ENCODE results near the gene VWA3A.
"Not testable (repeated sequence)": the region's sequence is repeated elsewhere in the genome, so short reads cannot be mapped to it uniquely, and the experiment has no call there.

VWA3A gene

DNA sequence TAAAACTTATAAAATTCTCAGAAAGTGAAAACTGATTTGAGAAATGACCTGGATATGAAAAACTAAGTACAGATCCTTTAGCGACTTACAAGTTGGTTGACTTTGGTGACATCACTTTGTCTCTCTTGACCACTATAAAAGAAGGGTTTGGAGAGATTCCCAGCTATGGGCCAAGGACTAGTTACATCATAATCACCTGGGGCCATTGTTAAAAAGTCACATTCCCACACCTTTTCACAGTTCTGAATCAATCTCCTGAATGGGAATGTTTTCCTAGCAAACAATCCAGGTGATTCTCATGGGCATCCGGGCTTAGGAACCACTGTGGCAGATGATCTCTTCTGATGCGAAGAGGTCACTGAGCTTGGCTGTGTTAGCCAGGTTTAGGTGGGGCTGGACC lies 620 bp upstream of the VWA3A start:
- Histone ChIP-seq H3K4me1 (ENCODE audit: control insufficient read depth, insufficient read depth, low read length) (peaks cover 19% of the 10 kb centered on the region), H3K9ac (ENCODE audit: low read length) (no peak overlapping the region), H3K9me3 (ENCODE audit: control insufficient read depth, low read length) (no peaks in the 10 kb centered on the region), H3K4me3 (ENCODE audit: low read length) (no peak overlapping the region), H3K36me3 (ENCODE audit: control insufficient read depth, insufficient read depth, low read length, severe bottlenecking) (no peaks in the 10 kb centered on the region), H3K27me3 (replicated peaks; ENCODE audit: control insufficient read depth, insufficient read depth, low read length) (peaks cover 4% of the 10 kb centered on the region)
- DNase-seq (ENCODE audit: low read depth) = no peak

DNA sequence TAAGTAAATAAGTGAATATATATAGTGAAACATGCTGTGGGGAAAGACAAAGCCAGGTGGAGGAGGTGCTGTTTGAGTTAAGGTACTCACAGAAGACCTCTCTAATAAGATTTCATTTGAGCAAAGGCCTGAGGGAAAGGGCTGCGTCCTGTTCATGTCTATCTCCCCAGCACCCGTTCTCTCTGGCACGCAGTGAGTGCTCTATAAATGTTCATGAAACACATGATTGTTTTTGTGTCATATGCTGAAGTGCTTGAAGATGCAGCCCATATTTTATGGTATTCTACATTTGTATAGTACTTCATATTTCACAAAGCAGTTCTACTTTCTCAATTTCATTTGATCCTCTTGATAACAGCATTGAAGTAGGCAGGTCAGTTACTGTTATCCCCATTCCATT lies 990 bp downstream of the VWA3A start:
- H3K9me3 ChIP-seq (ENCODE audit: control insufficient read depth, low read length) = no peaks in the 10 kb centered on the region
- H3K27me3 ChIP-seq (replicated peaks; ENCODE audit: control insufficient read depth, insufficient read depth, low read length) = peaks cover 4% of the 10 kb centered on the region
- H3K9ac ChIP-seq (ENCODE audit: low read length) = no peak overlapping the region
- DNase-seq (ENCODE audit: low read depth) = no peak
- H3K4me3 ChIP-seq (ENCODE audit: low read length) = no peak overlapping the region
- no peaks in the 10 kb centered on the region for H3K36me3 ChIP-seq (ENCODE audit: control insufficient read depth, insufficient read depth, low read length, severe bottlenecking)
- H3K4me1 ChIP-seq (ENCODE audit: control insufficient read depth, insufficient read depth, low read length) = peaks cover 19% of the 10 kb centered on the region

DNA sequence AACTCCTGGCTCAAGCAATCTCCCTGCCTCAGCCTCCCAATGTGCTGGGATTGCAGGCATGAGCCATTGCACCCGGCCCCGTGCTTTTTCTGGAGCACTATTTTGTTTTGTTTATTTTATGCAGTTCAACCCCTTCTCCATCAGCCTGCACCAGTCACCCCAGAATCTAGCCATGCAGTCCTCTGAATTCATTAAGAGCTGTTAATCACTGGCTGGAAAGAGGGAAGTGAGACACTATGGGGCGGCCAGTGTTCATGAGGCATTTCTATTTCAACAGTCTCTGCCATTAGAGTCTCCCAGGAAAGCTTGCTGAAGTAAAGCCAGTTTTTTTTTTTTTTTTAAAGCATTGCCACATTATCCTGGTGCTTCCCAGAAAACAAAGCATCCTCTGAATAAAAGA lies 1.7 kb downstream of the VWA3A start:
- Histone ChIP-seq H3K9me3 (ENCODE audit: control insufficient read depth, low read length) (no peaks in the 10 kb centered on the region), H3K9ac (ENCODE audit: low read length) (no peak overlapping the region), H3K36me3 (ENCODE audit: control insufficient read depth, insufficient read depth, low read length, severe bottlenecking) (no peaks in the 10 kb centered on the region), H3K4me3 (ENCODE audit: low read length) (no peak overlapping the region), H3K27me3 (replicated peaks; ENCODE audit: control insufficient read depth, insufficient read depth, low read length) (peaks cover 4% of the 10 kb centered on the region), H3K4me1 (ENCODE audit: control insufficient read depth, insufficient read depth, low read length) (peaks cover 22% of the 10 kb centered on the region)
- DNase-seq (ENCODE audit: low read depth) = no peak

DNA sequence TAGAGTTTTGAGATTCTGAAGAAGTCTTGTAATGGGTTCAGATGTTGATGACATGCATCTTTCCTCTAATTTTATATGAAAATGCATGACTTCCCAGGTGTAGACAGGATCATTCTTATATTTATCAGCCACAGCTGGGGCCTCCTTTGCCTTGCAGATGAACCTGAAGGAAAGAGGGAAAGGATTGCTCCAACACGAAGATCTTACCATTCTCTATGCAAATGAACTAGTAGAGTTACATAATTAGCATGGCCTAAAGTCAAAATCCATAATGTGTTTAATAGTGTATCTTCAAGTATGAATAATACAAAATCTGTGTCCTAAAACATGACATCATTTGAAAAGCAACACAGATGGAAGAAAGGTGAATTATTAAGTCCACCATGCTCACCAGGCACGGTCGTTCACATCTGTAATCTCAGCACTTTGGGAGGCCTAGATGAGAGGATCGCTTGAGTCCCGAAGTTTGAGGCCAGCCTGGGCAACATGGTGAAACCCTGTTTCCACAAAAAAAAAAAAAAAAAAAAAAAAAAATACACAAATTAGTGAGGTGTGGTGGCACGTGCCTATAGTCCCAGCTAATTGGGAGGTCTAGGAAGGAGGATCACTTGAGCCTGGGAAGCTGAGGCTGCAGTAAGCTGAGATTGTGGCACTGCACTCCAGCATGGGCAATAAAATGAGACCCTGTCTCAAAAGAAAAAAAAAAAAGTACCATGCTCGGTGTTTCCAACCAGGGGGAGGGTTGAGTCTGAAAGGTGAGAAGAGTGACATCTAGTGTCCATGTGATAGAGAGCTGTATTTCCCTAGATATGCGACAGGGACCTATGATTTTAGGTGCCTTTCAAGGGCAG lies 6.3 kb downstream of the VWA3A start:
- no peak overlapping the region for H3K9ac ChIP-seq (ENCODE audit: low read length)
- no peaks in the 10 kb centered on the region for H3K9me3 ChIP-seq (ENCODE audit: control insufficient read depth, low read length)
- H3K27me3 ChIP-seq (replicated peaks; ENCODE audit: control insufficient read depth, insufficient read depth, low read length) = peaks cover 11% of the 10 kb centered on the region
- peaks cover 11% of the 10 kb centered on the region for H3K4me1 ChIP-seq (ENCODE audit: control insufficient read depth, insufficient read depth, low read length)
- DNase-seq (ENCODE audit: low read depth) = peak; percentile 80
- no peaks in the 10 kb centered on the region for H3K36me3 ChIP-seq (ENCODE audit: control insufficient read depth, insufficient read depth, low read length, severe bottlenecking)
- peak overlapping the region; percentile 42 for H3K4me3 ChIP-seq (ENCODE audit: low read length)

DNA sequence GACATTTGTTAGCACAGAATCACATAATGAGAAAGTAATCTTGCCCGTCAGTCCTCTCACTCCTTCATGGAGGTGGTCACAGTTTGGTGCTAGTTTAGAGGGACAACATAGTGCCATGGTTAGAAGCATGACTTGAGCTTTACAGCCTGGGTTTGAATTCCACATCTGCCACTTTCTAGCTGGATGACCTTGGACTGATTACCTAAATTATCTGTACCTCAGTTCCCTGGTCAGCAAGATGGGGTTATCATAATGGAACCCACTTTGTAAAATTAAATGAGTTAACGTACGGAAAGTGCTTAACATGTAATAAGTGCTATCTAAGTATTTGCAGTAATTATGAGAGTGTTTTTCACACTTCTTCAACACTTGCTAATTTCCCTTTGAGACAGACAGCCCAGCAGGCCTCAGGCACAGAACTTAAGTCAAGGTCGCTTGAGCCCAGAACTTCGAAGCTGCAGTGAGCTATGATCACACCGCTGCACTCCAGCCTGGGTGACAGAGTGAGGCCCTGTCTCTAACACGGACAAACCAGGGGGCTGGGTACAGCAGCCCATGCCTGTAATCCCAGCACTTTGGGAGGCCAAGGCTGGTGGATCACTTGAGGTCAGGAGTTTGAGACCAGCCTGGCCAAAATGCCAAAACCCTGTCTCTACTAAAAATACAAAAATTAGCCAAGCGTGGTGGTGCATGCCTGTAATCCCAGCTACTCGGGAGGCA lies 7.1 kb downstream of the VWA3A start:
- H3K36me3 ChIP-seq (ENCODE audit: control insufficient read depth, insufficient read depth, low read length, severe bottlenecking) = no peaks in the 10 kb centered on the region
- peaks cover 4% of the 10 kb centered on the region for H3K4me1 ChIP-seq (ENCODE audit: control insufficient read depth, insufficient read depth, low read length)
- no peaks in the 10 kb centered on the region for H3K9me3 ChIP-seq (ENCODE audit: control insufficient read depth, low read length)
- H3K9ac ChIP-seq (ENCODE audit: low read length) = no peak overlapping the region
- H3K4me3 ChIP-seq (ENCODE audit: low read length) = no peak overlapping the region
- no peak for DNase-seq (ENCODE audit: low read depth)
- peaks cover 11% of the 10 kb centered on the region for H3K27me3 ChIP-seq (replicated peaks; ENCODE audit: control insufficient read depth, insufficient read depth, low read length)

DNA sequence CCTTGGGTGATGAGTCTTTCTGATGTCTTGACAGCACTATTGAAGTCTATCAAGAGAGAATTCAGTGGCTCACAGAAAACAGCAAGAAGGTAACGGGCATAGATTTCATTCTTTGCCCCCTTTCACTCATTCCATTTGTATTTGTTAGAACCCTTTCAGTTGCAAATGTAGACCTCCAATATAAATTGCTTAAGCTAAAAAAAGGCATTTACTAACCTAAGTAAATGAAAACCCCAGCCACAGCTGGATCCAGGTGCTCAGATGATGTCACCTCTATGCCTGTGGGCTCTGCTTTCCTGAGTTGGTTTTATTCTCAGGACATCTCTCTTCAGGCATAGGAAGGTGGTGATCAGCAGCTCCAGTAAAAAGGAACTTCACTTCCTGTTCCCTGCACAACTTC lies 11.1 kb downstream of the VWA3A start:
- no peak for DNase-seq (ENCODE audit: low read depth)
- Histone ChIP-seq H3K4me1 (ENCODE audit: control insufficient read depth, insufficient read depth, low read length) (peaks cover 3% of the 10 kb centered on the region), H3K4me3 (ENCODE audit: low read length) (no peak overlapping the region), H3K27me3 (replicated peaks; ENCODE audit: control insufficient read depth, insufficient read depth, low read length) (peaks cover 31% of the 10 kb centered on the region), H3K9me3 (ENCODE audit: control insufficient read depth, low read length) (no peaks in the 10 kb centered on the region), H3K36me3 (ENCODE audit: control insufficient read depth, insufficient read depth, low read length, severe bottlenecking) (no peaks in the 10 kb centered on the region), H3K9ac (ENCODE audit: low read length) (no peak overlapping the region)

DNA sequence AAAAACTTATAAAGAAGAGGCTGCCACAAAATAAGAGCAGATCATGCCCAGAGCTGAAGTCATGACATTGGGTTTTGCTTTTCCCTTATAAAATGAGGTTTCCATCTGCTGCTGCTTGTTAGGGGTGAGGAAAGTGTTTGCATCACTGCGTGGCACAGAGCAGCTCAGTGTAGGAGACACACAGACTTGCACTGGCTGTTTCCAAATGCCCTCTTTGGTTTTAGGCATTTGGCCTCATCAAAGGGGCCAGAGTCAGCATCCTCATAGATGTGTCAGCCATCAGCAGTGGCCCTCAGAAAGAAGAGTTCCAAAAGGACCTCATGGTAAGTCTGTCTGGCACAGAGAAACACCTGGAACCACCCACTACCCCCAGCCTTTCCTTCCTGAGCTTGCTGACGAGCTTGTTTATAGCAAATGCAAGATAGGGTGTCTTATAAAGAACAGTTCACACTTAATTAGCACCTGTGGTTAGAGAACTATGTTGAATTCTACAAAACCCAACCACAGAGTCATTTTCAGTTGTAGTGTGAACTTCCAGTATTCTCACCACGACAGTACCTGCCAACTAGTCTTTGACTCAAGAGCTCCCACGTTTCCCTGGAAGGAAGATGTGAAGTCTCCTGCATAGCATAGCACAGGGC lies 17.0 kb downstream of the VWA3A start:
- H3K9ac ChIP-seq (ENCODE audit: low read length) = no peak overlapping the region
- no peak overlapping the region for H3K4me3 ChIP-seq (ENCODE audit: low read length)
- peaks cover 42% of the 10 kb centered on the region for H3K27me3 ChIP-seq (replicated peaks; ENCODE audit: control insufficient read depth, insufficient read depth, low read length)
- no peaks in the 10 kb centered on the region for H3K9me3 ChIP-seq (ENCODE audit: control insufficient read depth, low read length)
- H3K36me3 ChIP-seq (ENCODE audit: control insufficient read depth, insufficient read depth, low read length, severe bottlenecking) = no peaks in the 10 kb centered on the region
- no peak for DNase-seq (ENCODE audit: low read depth)
- H3K4me1 ChIP-seq (ENCODE audit: control insufficient read depth, insufficient read depth, low read length) = no peaks in the 10 kb centered on the region

DNA sequence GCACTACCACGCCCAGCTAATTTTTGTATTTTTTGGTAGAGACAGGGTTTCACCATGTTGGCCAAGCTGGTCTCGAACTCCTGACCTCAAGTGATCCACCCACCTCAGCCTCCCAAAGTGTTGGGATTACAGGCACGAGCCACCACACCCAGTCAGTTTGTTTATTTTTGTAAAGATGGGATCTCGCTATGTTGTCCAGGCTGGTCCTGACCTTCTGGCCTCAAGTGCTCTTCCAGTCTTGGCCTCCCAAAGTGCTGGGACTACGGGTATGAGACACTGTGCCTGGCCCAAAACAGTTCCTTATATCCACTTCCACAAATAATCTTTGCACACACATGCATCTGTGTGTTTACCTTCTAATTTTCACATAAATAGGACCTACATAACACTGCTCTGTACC lies 19.3 kb downstream of the VWA3A start:
- not testable (repeated sequence) for H3K9me3 ChIP-seq (ENCODE audit: control insufficient read depth, low read length); DNase-seq (ENCODE audit: low read depth); H3K36me3 ChIP-seq (ENCODE audit: control insufficient read depth, insufficient read depth, low read length, severe bottlenecking); H3K9ac ChIP-seq (ENCODE audit: low read length); H3K4me1 ChIP-seq (ENCODE audit: control insufficient read depth, insufficient read depth, low read length); H3K4me3 ChIP-seq (ENCODE audit: low read length)
- H3K27me3 ChIP-seq (replicated peaks; ENCODE audit: control insufficient read depth, insufficient read depth, low read length) = peaks cover 33% of the 10 kb centered on the region

DNA sequence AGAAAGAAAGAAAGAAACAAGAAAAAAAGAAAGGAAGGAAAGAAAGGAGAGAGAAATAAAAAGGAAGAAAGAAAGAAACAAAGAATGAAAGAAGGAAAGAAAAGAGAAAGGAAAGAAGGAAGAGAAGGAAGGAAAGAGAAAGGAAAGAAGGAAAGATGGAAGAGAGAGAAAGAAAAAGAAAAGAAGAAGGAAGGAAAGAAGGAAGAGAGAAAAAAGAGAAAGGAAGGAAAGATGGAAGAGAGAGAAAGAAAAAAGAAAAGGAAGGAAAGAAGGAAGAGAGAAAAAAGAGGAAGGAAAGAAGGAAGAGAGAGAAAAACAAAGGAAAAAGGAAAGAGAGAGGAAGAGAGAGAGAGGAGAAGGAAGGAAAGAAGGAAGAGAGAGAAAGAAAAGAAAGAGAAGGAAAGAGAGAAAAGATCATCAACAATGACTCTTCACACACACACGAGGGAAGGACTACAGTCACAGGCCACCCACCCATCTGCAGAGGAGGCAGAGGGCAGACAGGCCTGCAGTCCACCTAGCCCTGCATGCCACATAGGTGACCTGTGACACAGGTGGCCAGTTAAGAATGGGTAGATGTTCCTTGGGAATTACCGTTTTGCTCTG lies 23.9 kb downstream of the VWA3A start:
- H3K4me1 ChIP-seq (ENCODE audit: control insufficient read depth, insufficient read depth, low read length) = no peaks in the 10 kb centered on the region
- no peaks in the 10 kb centered on the region for H3K36me3 ChIP-seq (ENCODE audit: control insufficient read depth, insufficient read depth, low read length, severe bottlenecking)
- no peak for DNase-seq (ENCODE audit: low read depth)
- H3K27me3 ChIP-seq (replicated peaks; ENCODE audit: control insufficient read depth, insufficient read depth, low read length) = no peaks in the 10 kb centered on the region
- H3K9ac ChIP-seq (ENCODE audit: low read length) = no peak overlapping the region
- no peaks in the 10 kb centered on the region for H3K9me3 ChIP-seq (ENCODE audit: control insufficient read depth, low read length)
- H3K4me3 ChIP-seq (ENCODE audit: low read length) = no peak overlapping the region

DNA sequence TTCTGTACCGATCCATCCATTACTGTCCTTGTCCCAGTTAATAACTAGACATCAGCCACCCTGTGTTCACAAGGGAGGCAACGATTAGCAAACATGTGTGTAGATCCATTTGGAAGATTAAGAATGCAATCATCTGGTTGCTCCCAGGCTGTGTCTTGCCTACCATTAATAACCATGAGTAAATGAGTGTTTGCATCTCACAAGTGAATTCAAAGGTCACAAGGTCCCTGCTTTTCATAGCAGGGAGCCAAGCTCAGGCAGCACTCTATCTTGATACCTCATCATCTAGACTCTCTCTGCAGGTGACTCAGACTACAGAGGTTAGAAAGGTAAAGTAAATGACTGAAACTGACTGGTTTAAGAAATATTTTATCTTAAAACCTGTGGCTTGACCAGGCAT lies 25.3 kb downstream of the VWA3A start:
- H3K9ac ChIP-seq (ENCODE audit: low read length) = no peak overlapping the region
- H3K36me3 ChIP-seq (ENCODE audit: control insufficient read depth, insufficient read depth, low read length, severe bottlenecking) = no peaks in the 10 kb centered on the region
- H3K4me3 ChIP-seq (ENCODE audit: low read length) = no peak overlapping the region
- no peaks in the 10 kb centered on the region for H3K9me3 ChIP-seq (ENCODE audit: control insufficient read depth, low read length)
- DNase-seq (ENCODE audit: low read depth) = no peak
- H3K4me1 ChIP-seq (ENCODE audit: control insufficient read depth, insufficient read depth, low read length) = no peaks in the 10 kb centered on the region
- H3K27me3 ChIP-seq (replicated peaks; ENCODE audit: control insufficient read depth, insufficient read depth, low read length) = no peaks in the 10 kb centered on the region

DNA sequence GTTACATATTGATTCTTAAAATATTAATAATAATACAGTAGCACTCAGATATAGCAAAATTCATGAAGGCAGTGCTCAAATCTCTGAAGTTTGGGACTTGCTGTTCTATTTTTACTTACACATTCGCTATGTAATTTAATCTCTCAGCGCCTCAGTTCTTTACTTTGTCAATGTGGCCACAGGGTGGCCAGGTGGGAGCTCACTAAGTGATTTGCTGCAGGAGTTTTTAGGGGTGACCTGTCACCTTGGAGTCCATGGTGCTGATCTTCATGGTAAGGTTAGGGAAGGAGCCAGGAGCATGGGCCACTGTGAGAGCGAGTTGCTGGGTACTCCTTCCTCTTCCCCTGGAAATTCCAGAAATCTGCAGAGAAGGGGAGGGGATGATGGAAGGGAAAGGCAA lies 28.1 kb downstream of the VWA3A start:
- Histone ChIP-seq H3K27me3 (replicated peaks; ENCODE audit: control insufficient read depth, insufficient read depth, low read length) (peaks cover 5% of the 10 kb centered on the region), H3K9me3 (ENCODE audit: control insufficient read depth, low read length) (no peaks in the 10 kb centered on the region), H3K36me3 (ENCODE audit: control insufficient read depth, insufficient read depth, low read length, severe bottlenecking) (no peaks in the 10 kb centered on the region), H3K9ac (ENCODE audit: low read length) (no peak overlapping the region), H3K4me3 (ENCODE audit: low read length) (no peak overlapping the region), H3K4me1 (ENCODE audit: control insufficient read depth, insufficient read depth, low read length) (no peaks in the 10 kb centered on the region)
- no peak for DNase-seq (ENCODE audit: low read depth)

Measured in adipocyte (in vitro differentiated cells).